ENCODE data around the gene CCM2L. TPM values are rescaled to one million over a fixed set of nuclear protein-coding genes. Genes with fewer than 3 reads are reported as not detected.

CCM2L gene
- total RNA-seq, 1 donor, result not detected

DNA sequence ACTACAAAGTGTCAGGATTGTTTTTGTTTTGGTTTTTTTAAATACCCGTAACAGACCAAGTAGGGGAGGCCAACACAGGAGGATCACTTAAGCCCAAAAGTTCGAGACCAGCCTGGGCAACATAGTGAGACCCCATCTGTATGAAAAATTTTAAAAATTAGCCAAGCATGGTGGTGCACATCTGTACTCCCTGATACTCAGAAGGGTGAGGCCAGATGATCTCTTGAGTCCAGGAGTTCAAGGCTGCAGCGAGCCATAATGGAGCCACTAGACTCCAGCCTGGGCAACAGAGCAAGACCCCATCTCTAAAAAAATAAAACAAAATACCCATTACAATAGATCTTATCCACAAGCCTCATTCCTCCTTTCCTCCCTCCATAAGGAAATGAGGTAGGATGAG lies 70.5 kb downstream of the CCM2L start:
- H3K9me3 ChIP-seq (ENCODE audit: low read depth, low read length), result no peaks in the 10 kb centered on the region
- H2AFZ ChIP-seq (ENCODE audit: low read length), result no peak overlapping the region
- DNase-seq (ENCODE audit: insufficient read length, low spot score, missing footprints), result no peak
- no peak for TF ChIP-seq CTCF (IDR thresholded peaks at IDR 0.05; ENCODE audit: extremely low read depth, low read depth, low read length)
- H3K27me3 ChIP-seq (ENCODE audit: insufficient read depth, low read length), result peaks cover 16% of the 10 kb centered on the region
- no peaks in the 10 kb centered on the region for H3K79me2 ChIP-seq (ENCODE audit: insufficient read depth, low read length)
- no peak overlapping the region for H3K4me2 ChIP-seq (ENCODE audit: insufficient read depth, low read length)
- no peaks in the 10 kb centered on the region for H3K36me3 ChIP-seq (ENCODE audit: insufficient read depth, low read length)
- no peaks in the 10 kb centered on the region for H3K4me1 ChIP-seq (ENCODE audit: insufficient read depth, low read length)
- no peaks in the 10 kb centered on the region for H4K20me1 ChIP-seq (ENCODE audit: insufficient read depth, low read length)
- no peak overlapping the region for H3K27ac ChIP-seq (ENCODE audit: low read depth, low read length)
- H3K4me3 ChIP-seq (ENCODE audit: insufficient read depth, low read length), result no peak overlapping the region

Small RNA genes within 50 kb of the gene (small RNA-seq; reads per million reads assigned to genes)
- gene RNA5SP481 (not detected), gene RNA5SP482 (not detected)

Other genes starting within 250 kb of the CCM2L start
- under 0.01 and 0.36 TPM in 2 replicates for gene MYLK2, start 191.1 kb upstream of the CCM2L start, total RNA-seq
- under 0.01 and 0.36 TPM in 2 replicates for gene FOXS1, start 164.8 kb upstream of the CCM2L start, total RNA-seq
- 1.2 and 1.4 TPM in 2 replicates for gene DUSP15, start 139.9 kb upstream of the CCM2L start, total RNA-seq
- gene TTLL9, start 139.8 kb upstream of the CCM2L start, total RNA-seq, result 0.59 and 0.72 TPM in 2 replicates
- gene PDRG1, start 58.4 kb upstream of the CCM2L start, total RNA-seq, result 2.2 and 2.7 TPM in 2 replicates
- under 0.01 TPM in 1 of 2 replicates, not detected in the other for gene XKR7, start 42.3 kb upstream of the CCM2L start, total RNA-seq
- gene HCK, start 41.8 kb downstream of the CCM2L start, total RNA-seq, result 0.36 TPM in 1 of 2 replicates, not detected in the other
- gene TM9SF4, start 99.3 kb downstream of the CCM2L start, total RNA-seq, result 46.9 and 48.1 TPM in 2 replicates
- 2.5 and 2.7 TPM in 2 replicates for gene PLAGL2, start 197.3 kb downstream of the CCM2L start, total RNA-seq
- 40.9 and 43.0 TPM in 2 replicates for gene POFUT1, start 197.4 kb downstream of the CCM2L start, total RNA-seq

Measured in osteoblast (primary cell).